Measurements from ENCODE around the gene ARHGEF16. TPM values are rescaled to one million over a fixed set of nuclear protein-coding genes. Genes with fewer than 3 reads are reported as not detected.
A peak's percentile ranks its signal among the peaks of the same experiment; 100 is the strongest.

Gene ARHGEF16
- polyA plus RNA-seq, 1 of the 3 experiments (the other 2 are of a cell fraction): 0.18 TPM

DNA sequence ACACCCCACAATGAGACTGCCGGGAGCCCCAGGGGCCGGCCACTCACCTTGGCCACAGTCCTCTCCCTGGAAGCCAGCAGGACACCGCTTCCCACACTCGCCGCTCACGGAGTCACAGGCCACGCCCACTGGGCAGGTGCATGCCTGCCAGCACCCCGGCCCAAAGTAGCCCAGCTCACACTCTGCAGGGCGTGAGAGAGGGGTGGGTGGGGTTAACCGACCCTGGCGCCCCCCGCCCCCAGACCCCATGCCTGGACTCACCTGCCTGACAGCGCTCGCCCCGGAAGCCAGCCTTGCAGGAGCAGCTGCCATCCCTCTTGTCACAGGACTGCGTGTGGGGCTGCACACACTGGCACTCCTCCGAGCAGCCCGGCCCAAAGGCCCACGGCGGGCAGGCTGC lies 50.7 kb downstream of the ARHGEF16 start:
- TF ChIP-seq, protein P1, sequence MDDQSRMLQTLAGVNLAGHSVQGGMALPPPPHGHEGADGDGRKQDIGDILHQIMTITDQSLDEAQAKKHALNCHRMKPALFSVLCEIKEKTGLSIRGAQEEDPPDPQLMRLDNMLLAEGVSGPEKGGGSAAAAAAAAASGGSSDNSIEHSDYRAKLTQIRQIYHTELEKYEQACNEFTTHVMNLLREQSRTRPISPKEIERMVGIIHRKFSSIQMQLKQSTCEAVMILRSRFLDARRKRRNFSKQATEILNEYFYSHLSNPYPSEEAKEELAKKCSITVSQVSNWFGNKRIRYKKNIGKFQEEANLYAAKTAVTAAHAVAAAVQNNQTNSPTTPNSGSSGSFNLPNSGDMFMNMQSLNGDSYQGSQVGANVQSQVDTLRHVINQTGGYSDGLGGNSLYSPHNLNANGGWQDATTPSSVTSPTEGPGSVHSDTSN (IDR thresholded peaks at IDR 0.05): no peak
- TF ChIP-seq, protein P2, sequence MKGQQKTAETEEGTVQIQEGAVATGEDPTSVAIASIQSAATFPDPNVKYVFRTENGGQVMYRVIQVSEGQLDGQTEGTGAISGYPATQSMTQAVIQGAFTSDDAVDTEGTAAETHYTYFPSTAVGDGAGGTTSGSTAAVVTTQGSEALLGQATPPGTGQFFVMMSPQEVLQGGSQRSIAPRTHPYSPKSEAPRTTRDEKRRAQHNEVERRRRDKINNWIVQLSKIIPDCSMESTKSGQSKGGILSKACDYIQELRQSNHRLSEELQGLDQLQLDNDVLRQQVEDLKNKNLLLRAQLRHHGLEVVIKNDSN (IDR thresholded peaks at IDR 0.05; ENCODE audit: borderline replicate concordance, low read depth): no peak
- TF ChIP-seq, protein P3, sequence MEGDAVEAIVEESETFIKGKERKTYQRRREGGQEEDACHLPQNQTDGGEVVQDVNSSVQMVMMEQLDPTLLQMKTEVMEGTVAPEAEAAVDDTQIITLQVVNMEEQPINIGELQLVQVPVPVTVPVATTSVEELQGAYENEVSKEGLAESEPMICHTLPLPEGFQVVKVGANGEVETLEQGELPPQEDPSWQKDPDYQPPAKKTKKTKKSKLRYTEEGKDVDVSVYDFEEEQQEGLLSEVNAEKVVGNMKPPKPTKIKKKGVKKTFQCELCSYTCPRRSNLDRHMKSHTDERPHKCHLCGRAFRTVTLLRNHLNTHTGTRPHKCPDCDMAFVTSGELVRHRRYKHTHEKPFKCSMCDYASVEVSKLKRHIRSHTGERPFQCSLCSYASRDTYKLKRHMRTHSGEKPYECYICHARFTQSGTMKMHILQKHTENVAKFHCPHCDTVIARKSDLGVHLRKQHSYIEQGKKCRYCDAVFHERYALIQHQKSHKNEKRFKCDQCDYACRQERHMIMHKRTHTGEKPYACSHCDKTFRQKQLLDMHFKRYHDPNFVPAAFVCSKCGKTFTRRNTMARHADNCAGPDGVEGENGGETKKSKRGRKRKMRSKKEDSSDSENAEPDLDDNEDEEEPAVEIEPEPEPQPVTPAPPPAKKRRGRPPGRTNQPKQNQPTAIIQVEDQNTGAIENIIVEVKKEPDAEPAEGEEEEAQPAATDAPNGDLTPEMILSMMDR (IDR thresholded peaks at IDR 0.05): no peak
- TF ChIP-seq, protein P4, sequence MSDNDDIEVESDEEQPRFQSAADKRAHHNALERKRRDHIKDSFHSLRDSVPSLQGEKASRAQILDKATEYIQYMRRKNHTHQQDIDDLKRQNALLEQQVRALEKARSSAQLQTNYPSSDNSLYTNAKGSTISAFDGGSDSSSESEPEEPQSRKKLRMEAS (IDR thresholded peaks at IDR 0.05; ENCODE audit: low read depth): no peak
- TF ChIP-seq, protein P5, sequence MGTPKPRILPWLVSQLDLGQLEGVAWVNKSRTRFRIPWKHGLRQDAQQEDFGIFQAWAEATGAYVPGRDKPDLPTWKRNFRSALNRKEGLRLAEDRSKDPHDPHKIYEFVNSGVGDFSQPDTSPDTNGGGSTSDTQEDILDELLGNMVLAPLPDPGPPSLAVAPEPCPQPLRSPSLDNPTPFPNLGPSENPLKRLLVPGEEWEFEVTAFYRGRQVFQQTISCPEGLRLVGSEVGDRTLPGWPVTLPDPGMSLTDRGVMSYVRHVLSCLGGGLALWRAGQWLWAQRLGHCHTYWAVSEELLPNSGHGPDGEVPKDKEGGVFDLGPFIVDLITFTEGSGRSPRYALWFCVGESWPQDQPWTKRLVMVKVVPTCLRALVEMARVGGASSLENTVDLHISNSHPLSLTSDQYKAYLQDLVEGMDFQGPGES (IDR thresholded peaks at IDR 0.05; ENCODE audit: low read depth, low read length): no peak
- TF ChIP-seq, protein P6, sequence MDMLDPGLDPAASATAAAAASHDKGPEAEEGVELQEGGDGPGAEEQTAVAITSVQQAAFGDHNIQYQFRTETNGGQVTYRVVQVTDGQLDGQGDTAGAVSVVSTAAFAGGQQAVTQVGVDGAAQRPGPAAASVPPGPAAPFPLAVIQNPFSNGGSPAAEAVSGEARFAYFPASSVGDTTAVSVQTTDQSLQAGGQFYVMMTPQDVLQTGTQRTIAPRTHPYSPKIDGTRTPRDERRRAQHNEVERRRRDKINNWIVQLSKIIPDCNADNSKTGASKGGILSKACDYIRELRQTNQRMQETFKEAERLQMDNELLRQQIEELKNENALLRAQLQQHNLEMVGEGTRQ (IDR thresholded peaks at IDR 0.05; ENCODE audit: borderline replicate concordance, low read depth, low read length): no peak
- no peaks in the 10 kb centered on the region for H3K9me3 ChIP-seq
- no peak overlapping the region for H3K4me3 ChIP-seq (ENCODE audit: low read depth in 2 of 2, low read length in 1 of 2)
- WGBS (ENCODE audit: low lambda C conversion rate): 93% methylated on average over 3 of the region's 20 CpGs
- peak overlapping the region in 1 of 2 experiments; percentile 77; a peak in 2 of 4 replicates for H3K27ac ChIP-seq (ENCODE audit: low read depth in 2 of 2, low read length in 1 of 2)
- H3K27me3 ChIP-seq (ENCODE audit: insufficient read depth): no peaks in the 10 kb centered on the region
- no peaks in the 10 kb centered on the region for H4K20me1 ChIP-seq (ENCODE audit: insufficient read depth)
- POLR2A ChIA-PET: no interaction called here
- H3K36me3 ChIP-seq (replicated peaks in 1 of 2; ENCODE audit: control insufficient read depth in 1 of 2, insufficient read depth in 2 of 2, low read length in 1 of 2): no peaks in the 10 kb centered on the region
- no peak overlapping the region for H3K4me2 ChIP-seq
- peaks cover 5 to 40% of the 10 kb centered on the region in 2 experiments; a peak in 2 of 4 replicates for H3K4me1 ChIP-seq (ENCODE audit: control insufficient read depth in 1 of 2, insufficient read depth in 2 of 2, low read depth in 1 of 2, low read length in 1 of 2)
- DNase-seq: no peak
- H3K79me2 ChIP-seq (ENCODE audit: insufficient read depth): no peaks in the 10 kb centered on the region
- no peak overlapping the region for H3K9ac ChIP-seq
- no peak overlapping the region for H2AFZ ChIP-seq (ENCODE audit: low read depth)
- H3K9me2 ChIP-seq: no peaks in the 10 kb centered on the region
- H3F3A ChIP-seq (replicated peaks; ENCODE audit: insufficient read depth): peaks cover 4% of the 10 kb centered on the region
- CTCF ChIA-PET: interaction anchor here (0.8 to 2.7 kb wide), 7 partner anchors 13 to 114 kb away, joined by 3 to 15 read pairs (median 5); no protein-coding TSS in a partner anchor

DNA sequence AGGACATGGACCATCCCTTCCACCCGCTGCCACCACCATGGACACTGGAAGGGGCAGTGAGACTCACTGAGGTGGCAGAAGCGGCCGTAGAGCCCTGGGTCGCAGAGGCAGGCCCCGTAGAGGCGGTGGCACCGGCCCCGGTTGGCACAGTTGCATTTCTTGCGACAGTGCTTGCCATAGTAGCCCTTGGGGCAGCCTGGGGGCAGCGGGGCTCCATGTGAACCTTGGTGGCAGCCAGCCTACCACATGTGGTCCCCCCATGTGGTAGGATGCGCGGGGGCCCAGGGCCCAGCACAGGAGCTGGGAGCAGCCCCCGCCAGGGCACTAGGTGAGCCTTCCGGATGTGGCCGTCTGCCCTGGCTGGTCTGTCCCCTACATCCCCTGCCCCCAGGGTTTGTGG lies 51.6 kb downstream of the ARHGEF16 start:
- no peaks in the 10 kb centered on the region for H4K20me1 ChIP-seq (ENCODE audit: insufficient read depth)
- no peak overlapping the region for H3K27ac ChIP-seq (ENCODE audit: low read depth in 2 of 2, low read length in 1 of 2)
- no peak overlapping the region for H2AFZ ChIP-seq (ENCODE audit: low read depth)
- no peak overlapping the region for H3K9ac ChIP-seq
- no peak overlapping the region for H3K4me3 ChIP-seq (ENCODE audit: low read depth in 2 of 2, low read length in 1 of 2)
- no peaks in the 10 kb centered on the region for H3K79me2 ChIP-seq (ENCODE audit: insufficient read depth)
- H3K9me2 ChIP-seq: no peaks in the 10 kb centered on the region
- 80% methylated on average over 2 of the region's 15 CpGs for WGBS (ENCODE audit: low lambda C conversion rate)
- no peaks in the 10 kb centered on the region for H3K27me3 ChIP-seq (ENCODE audit: insufficient read depth)
- H3K4me2 ChIP-seq: no peak overlapping the region
- ChIA-PET POLR2A (no interaction called here), CTCF (interaction anchor here (1.2 to 4.5 kb wide), 5 partner anchors 12 to 59 kb away, joined by 4 to 18 read pairs (median 5); no protein-coding TSS in a partner anchor)
- H3K9me3 ChIP-seq: no peaks in the 10 kb centered on the region
- peaks cover 4% of the 10 kb centered on the region for H3F3A ChIP-seq (replicated peaks; ENCODE audit: insufficient read depth)
- TF ChIP-seq, protein P5 (IDR thresholded peaks at IDR 0.05; ENCODE audit: low read depth, low read length): no peak
- TF ChIP-seq RFX5 (IDR thresholded peaks at IDR 0.05; ENCODE audit: low read length): no peak
- TF ChIP-seq EP300 (IDR thresholded peaks at IDR 0.05; ENCODE audit: borderline replicate concordance in 1 of 2, low read depth in 1 of 2, low read length in 1 of 2): no peak
- no peak for DNase-seq
- no peaks in the 10 kb centered on the region for H3K36me3 ChIP-seq (replicated peaks in 1 of 2; ENCODE audit: control insufficient read depth in 1 of 2, insufficient read depth in 2 of 2, low read length in 1 of 2)
- peaks cover 5 to 41% of the 10 kb centered on the region in 2 experiments; a peak in 2 of 4 replicates for H3K4me1 ChIP-seq (ENCODE audit: control insufficient read depth in 1 of 2, insufficient read depth in 2 of 2, low read depth in 1 of 2, low read length in 1 of 2)

All from SK-N-SH (cell line).